ENCODE data around the gene BTBD8.
"Not testable (repeated sequence)": the region's sequence is repeated elsewhere in the genome, so short reads cannot be mapped to it uniquely, and the experiment has no call there.

BTBD8 gene

GRCh38 chr1:92080128-92080985, at the start of gene BTBD8:
BTBD8 (plus strand) TSS chr1:92080345; CDS start chr1:92080572, 227 bp downstream.
- in situ Hi-C loops (cut with HindIII; ENCODE audit: low sequenced_read_pairs), result loop anchor here (5.0 kb wide), 1 partner anchor 48 kb away; no protein-coding TSS in a partner anchor

DNA sequence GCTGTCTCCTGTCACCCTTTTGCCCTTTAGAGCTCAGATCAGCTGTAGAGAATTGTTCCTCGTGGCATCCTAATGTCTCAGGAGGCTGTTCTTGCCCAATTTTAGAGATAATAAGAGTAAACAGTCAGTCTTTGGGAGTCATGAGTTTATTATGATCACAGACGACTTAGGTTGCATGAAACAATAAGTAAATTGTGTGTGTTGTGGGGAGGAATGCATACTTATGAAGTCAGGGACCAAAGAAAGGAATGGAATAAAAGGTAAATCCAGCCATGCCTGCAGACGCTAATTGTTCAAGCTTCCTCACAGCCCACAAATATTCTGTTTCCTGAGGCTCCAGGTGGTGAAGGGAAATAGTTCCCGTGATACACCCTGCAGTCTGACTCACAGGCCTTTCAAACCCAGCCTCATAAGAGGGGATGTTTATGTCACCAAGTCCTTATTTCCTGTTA, 49.5 kb upstream of the BTBD8 start:
- in situ Hi-C loops (cut with HindIII; ENCODE audit: low sequenced_read_pairs), result loop anchor here (5.0 kb wide), 1 partner anchor 52 kb away; the partner anchor contains the start of gene BTBD8

DNA sequence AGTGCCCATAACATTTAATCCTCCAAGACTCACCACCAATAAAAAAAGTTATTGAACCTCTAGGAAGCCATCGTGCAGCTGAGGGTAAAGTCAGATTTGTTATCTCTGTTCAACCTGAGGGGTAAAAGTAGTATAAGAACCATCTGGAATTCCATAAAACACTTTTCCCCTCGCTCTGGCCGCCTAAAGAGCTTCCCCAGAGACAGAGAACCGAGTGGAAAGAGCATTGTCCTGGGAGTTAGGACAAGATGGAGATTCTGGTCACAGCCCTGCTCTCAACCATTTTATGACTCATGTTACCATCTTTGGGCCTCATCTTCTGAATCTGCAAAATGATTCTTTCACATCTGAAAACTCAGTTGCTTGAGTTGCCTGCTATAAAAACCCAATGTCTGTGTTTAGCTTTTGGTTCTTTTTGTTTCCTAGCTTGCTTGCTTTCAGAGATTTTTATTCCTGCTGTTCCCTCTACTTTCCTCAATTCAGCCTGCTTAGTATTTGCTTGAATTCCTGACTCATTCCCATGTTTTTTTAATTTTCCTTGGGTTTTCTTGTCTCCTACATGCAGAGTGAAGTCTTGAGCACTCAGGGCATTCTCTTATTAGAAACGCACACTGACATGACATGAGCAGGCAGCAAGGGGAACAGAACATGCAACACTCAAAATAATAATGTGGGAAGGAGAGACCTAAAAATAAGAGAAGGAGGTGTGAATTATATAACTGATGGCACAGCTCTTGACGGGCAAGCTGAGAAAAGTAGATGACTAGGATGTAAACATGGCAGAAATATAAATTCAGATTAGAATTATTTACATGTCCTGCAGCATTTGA, 48.6 kb upstream of the BTBD8 start:
- in situ Hi-C loops (cut with HindIII; ENCODE audit: low sequenced_read_pairs), result loop anchor here (5.0 kb wide), 1 partner anchor 51 kb away; the partner anchor contains the start of gene BTBD8

DNA sequence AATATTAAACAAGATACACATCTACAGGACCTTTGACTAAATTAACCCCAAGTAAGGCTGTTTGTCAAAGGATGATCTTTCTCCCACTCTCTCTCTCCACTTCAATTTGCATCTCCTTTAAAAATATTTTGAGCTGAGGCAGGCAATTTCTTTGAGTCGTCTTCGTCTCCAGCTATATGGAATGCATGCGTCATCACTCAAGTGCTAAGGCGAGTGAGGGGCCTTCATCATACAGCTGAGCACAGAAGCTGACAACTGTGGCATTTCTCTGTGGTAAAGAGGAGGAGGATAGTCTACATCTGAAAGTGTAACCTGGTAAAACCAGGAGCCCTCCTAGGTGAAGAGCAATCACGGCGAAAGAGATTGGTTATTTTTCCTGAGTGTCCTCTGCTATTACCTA, 42.7 kb upstream of the BTBD8 start:
- in situ Hi-C loops (cut with HindIII; ENCODE audit: low sequenced_read_pairs), result no loop called here

DNA sequence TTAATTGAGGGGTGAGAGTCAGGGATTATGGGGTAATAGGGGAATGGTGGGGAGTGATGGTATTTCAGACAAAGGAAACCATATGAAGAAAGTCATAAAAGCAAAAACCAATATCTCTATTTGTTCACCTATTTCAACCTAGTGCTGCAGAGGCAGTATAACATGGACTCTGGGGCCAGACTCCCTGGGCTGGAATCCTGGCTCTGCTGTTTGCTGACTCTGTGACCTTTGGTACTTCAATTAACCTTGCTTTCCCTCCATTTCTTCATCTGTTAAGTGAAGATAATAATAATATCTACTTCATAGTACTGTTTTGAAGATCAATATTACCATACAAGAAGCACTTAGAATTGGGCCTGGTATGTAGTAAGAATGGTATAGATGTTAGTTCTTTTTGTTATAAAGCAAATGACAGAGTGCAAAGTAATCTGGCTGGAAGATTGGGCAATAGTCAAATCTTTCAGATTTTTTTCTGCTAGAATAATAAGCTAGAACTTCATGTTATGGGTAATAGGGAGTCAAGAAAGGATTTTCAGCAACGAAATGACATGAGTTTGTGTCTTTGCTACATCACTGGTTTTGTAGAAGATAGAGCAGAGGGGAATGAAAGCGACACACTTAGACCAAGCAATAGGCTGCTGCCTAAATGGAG, 41.3 kb upstream of the BTBD8 start:
- in situ Hi-C loops (cut with HindIII; ENCODE audit: low sequenced_read_pairs), result no loop called here

GRCh38 chr1:92040971-92041370, 39.2 kb upstream of the BTBD8 start:
- in situ Hi-C loops (cut with HindIII; ENCODE audit: low sequenced_read_pairs), result no loop called here

GRCh38 chr1:92043621-92044020, 36.5 kb upstream of the BTBD8 start:
- in situ Hi-C loops (cut with HindIII; ENCODE audit: low sequenced_read_pairs), result no loop called here

- in situ Hi-C loops (cut with HindIII; ENCODE audit: low sequenced_read_pairs), result no loop called here
These were observed 34.2 kb upstream of the BTBD8 start for GRCh38 chr1:92045766-92046495.

GRCh38 chr1:92051948-92052347, 28.2 kb upstream of the BTBD8 start:
- in situ Hi-C loops (cut with HindIII; ENCODE audit: low sequenced_read_pairs), result no loop called here

DNA sequence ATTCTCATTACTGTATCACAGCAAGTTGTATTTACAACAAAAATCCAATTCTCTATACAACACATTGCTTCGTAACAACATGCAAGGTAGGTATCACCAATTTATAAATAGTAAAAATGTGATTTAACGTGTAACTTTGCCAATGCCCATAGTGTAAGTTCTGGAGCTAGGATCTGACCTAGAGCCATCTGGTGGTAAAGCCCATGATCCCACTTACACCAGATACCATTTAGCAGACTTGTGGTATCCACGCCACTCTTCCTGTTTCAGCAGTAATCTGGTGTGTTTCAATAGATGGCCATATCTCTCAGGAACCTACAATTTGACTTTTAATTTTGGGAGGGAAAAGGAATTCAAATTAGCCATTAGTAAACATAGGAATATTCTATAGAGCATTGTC, 15.1 kb upstream of the BTBD8 start:
- in situ Hi-C loops (cut with HindIII; ENCODE audit: low sequenced_read_pairs), result no loop called here

DNA sequence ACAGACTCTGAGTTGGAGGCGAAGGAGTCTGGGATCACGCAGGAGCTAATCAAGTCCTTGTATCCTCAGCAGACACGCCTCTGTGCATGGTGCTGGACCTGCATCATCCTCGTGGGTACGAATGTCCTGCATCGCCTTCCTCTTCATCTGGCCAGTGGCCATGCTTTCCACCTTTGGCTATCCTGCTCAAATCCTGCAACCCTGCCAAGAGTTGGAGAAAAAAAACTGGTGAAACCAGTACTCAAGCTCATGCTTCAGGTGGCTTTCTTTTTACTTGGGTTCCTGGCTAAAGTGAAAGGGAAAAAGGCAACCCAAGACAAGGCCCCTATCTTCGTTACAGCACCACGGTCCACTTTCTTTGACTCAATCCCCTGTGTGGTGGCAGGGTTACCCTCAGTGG, 13.8 kb upstream of the BTBD8 start:
- in situ Hi-C loops (cut with HindIII; ENCODE audit: low sequenced_read_pairs), result no loop called here

DNA sequence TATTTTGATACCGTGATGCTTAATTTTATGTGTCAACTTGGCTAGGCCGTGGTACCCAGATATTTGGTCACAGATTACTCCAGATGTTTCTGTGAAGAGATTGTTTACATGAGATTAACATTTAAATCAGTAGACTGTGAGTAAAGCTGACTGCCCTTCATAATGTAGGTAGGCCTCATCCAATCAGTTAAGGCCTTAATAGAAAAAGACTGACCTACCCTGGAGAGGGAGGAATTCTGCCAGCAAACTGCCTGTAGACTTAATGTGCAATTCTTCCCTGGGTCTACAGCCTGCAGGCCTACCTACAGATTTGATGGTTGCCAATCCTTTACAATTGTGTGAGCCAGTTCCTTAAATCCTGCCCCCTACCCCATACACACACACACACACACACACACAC, 9.3 kb upstream of the BTBD8 start:
- in situ Hi-C loops (cut with HindIII; ENCODE audit: low sequenced_read_pairs), result no loop called here

GRCh38 chr1:92074446-92074845, 5.7 kb upstream of the BTBD8 start:
- in situ Hi-C loops (cut with HindIII; ENCODE audit: low sequenced_read_pairs), result not testable (repeated sequence)

DNA sequence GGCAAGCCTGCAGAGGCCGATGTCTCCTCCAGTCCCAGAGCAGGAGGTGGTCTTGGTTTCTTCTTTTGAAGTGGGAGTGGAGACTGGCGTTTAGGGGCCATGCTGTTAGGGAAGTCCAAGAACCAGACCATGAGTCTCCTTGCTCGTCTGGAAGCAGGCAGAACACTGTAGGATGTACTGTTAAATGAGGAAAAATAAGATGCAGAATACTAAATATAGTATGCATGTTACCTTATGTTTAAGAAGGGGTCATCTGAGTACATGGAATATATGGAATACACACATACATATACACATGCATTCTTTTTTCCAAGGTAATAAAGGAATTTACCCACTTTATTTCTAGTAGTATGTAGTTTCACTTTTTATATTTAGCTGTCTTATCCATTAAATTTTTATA, 4.8 kb upstream of the BTBD8 start, which contains the start of gene SETSIP:
Gene SETSIP, minus strand, starts transcription at position 101 of the 400 bp plus-strand sequence. Its CDS starts 0 bp downstream, at position 101.
- in situ Hi-C loops (cut with HindIII; ENCODE audit: low sequenced_read_pairs), result no loop called here

GRCh38 chr1:92076363-92076762, 3.8 kb upstream of the BTBD8 start:
- in situ Hi-C loops (cut with HindIII; ENCODE audit: low sequenced_read_pairs), result no loop called here

- in situ Hi-C loops (cut with HindIII; ENCODE audit: low sequenced_read_pairs), result not testable (repeated sequence)
These were observed 2.1 kb upstream of the BTBD8 start for GRCh38 chr1:92078077-92078476.

- in situ Hi-C loops (cut with HindIII; ENCODE audit: low sequenced_read_pairs), result no loop called here
These were observed 704 bp upstream of the BTBD8 start for GRCh38 chr1:92079441-92079840.

DNA sequence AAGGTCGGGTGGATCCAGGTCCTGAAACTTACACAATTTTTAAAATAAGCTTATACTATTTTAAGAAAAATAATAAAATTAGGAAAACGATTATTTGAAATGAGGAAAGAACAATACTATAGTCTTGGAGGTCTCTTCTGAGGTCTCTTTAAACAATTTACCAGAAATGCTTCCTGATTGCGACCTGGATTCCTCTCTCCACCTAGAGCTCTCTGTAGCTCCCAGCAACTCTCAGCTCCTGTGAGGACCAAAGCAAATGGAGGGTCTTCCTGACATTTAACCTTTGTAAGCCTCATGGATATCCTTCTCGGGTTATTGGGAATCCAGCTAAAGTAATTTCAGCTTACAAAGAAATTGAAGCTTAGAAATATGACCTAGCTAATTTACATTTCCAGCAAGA, 886 bp downstream of the BTBD8 start:
- in situ Hi-C loops (cut with HindIII; ENCODE audit: low sequenced_read_pairs), result loop anchor here (5.0 kb wide), 1 partner anchor 49 kb away; no protein-coding TSS in a partner anchor

DNA sequence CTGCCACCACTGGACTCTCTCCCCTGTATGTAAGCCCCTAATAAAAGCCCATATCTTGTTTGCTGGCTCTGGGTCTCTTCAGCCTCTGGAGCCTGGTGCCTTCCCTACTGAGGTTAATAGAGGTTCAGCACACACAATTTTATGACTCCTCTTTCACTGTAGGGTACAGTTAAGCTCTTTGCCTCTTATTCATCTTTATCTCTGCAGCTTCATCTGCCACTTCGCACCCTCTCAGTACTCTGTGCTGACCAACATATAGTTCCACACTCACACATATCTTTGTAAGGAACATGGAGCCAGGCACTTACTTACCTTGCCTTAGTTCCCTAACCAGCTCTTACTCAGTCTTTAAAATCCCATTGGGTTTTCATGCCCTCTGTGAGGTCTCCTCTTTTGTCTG, 4.5 kb downstream of the BTBD8 start:
- in situ Hi-C loops (cut with HindIII; ENCODE audit: low sequenced_read_pairs), result loop anchor here (5.0 kb wide), 1 partner anchor 52 kb away; no protein-coding TSS in a partner anchor

DNA sequence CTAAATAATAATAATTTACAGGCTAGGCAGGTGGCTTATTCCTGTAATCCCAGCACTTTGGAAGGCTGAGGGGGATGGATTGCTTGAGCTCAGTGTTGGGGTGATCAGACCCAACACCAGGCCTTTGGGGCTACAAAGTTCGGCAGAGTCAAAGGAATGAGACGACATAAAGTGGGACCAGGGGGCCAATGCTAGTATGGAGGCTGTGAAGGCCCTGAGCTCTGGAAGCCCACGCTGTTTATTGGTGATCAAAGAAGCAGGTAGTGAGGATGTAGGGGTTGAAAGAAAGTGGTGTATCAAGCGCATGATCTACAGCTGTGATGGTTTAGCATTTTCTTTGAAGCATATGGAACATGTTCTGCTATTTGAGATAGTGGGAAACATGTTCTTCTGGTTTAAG, 5.6 kb downstream of the BTBD8 start:
- in situ Hi-C loops (cut with HindIII; ENCODE audit: low sequenced_read_pairs), result no loop called here

All from endothelial cell of hepatic sinusoid (primary cell).